Colonic mucosa (tissue), 4 donors: ENCODE results near the gene LBP. TPM values are rescaled to one million over a fixed set of nuclear protein-coding genes. Genes with fewer than 3 reads are reported as not detected.
"Not testable (repeated sequence)": the region's sequence is repeated elsewhere in the genome, so short reads cannot be mapped to it uniquely, and the experiment has no call there.

Experiments used
- DNase-seq: peaks from one replicate; pipeline ENCODE4 v3.0.0-alpha.2; 2020
- H3K27ac ChIP-seq: fragments of 200-600 bp; one replicate; pipeline ENCODE4 v1.8.0; 2021
- H3K27me3 ChIP-seq: fragments of 200-600 bp; one replicate; pipeline ENCODE4 v1.8.0; 2021
- H3K36me3 ChIP-seq: fragments of 200-600 bp; one replicate; pipeline ENCODE4 v1.8.0; 2021
- H3K4me1 ChIP-seq: fragments of 200-600 bp; one replicate; pipeline ENCODE4 v1.8.0; 2021; ENCODE audit warnings: mild to moderate bottlenecking
- H3K4me3 ChIP-seq: fragments of 200-600 bp; one replicate; pipeline ENCODE4 v1.8.0; 2021
- H3K9ac ChIP-seq, 2 donors: one replicate each; pipeline ENCODE4 v1.7.0; 2013; ENCODE audit warnings: control low read depth in 2 of 2, low read depth in 2 of 2, low read length in 2 of 2
- H3K9me3 ChIP-seq: fragments of 200-600 bp; one replicate; pipeline ENCODE4 v1.8.0; 2021
- CTCF ChIP-seq: fragments of 200-600 bp; IDR thresholded peaks from one replicate; pipeline ENCODE4 v1.8.0; 2022; ENCODE audit warnings: antibody characterized with exemption, mild to moderate bottlenecking
- intact Hi-C: fragments of 100-400 bp; cut with DNase I; formaldehyde crosslinking; loops from one replicate; pipeline ENCODE4 v1.14.1; 2022
- total RNA-seq, 2 donors: library from RNA; stranded (reverse); fragmentation: NEBNext Ultra II Directional in 1 of 2; extraction: Animal tissue kit (Norgen Biotek cat#: 25700) in 1 of 2; gene quantifications; one replicate each; pipeline ENCODE4 v1.2.1, GENCODE V29; 2021
- donor health status: healthy.
- donor health status: DM: no; HTN: no; CAD: no.
- donor health status: DM: no; HTN: no; CAD: no.

LBP gene
- total RNA-seq, 2 donors from 2014 or later = 0.32 TPM; not detected in 1

GRCh38 chr20:38337561-38338140 is 8.6 kb upstream of the LBP start:
- Histone ChIP-seq H3K4me1 (no peaks in the 10 kb centered on the region), H3K4me3 (no peak overlapping the region), H3K9me3 (no peaks in the 10 kb centered on the region), H3K9ac (no peak overlapping the region), H3K36me3 (no peaks in the 10 kb centered on the region), H3K27ac (no peak overlapping the region), H3K27me3 (no peaks in the 10 kb centered on the region)
- intact Hi-C loops = no loop called here
- DNase-seq = peak; percentile 38
- TF ChIP-seq CTCF = peak; percentile 20

- H3K9me3 ChIP-seq = no peaks in the 10 kb centered on the region
- no peak overlapping the region for H3K27ac ChIP-seq
- no peak for DNase-seq
- H3K9ac ChIP-seq = no peak overlapping the region
- H3K4me1 ChIP-seq = peaks cover 3% of the 10 kb centered on the region
- TF ChIP-seq CTCF = no peak
- intact Hi-C loops = no loop called here
- no peak overlapping the region for H3K4me3 ChIP-seq
- H3K27me3 ChIP-seq = no peaks in the 10 kb centered on the region
- no peaks in the 10 kb centered on the region for H3K36me3 ChIP-seq
These were observed 7.3 kb upstream of the LBP start for GRCh38 chr20:38338849-38339520.

GRCh38 chr20:38339521-38339896 is 6.8 kb upstream of the LBP start:
- intact Hi-C loops, H3K4me3 ChIP-seq, H3K27ac ChIP-seq: not testable (repeated sequence)

GRCh38 chr20:38339997-38340396 is 6.3 kb upstream of the LBP start:
- no peak for DNase-seq
- peaks cover 3% of the 10 kb centered on the region for H3K4me1 ChIP-seq
- H3K9me3 ChIP-seq = no peaks in the 10 kb centered on the region
- no peaks in the 10 kb centered on the region for H3K27me3 ChIP-seq
- no peak for TF ChIP-seq CTCF
- H3K4me3 ChIP-seq = no peak overlapping the region
- H3K9ac ChIP-seq = no peak overlapping the region
- no peak overlapping the region for H3K27ac ChIP-seq
- intact Hi-C loops = no loop called here
- no peaks in the 10 kb centered on the region for H3K36me3 ChIP-seq

More at GRCh38 chr20:38339521-38339896, 6.8 kb upstream of the LBP start:
- not testable (repeated sequence) for H3K9ac ChIP-seq, H3K9me3 ChIP-seq, H3K4me1 ChIP-seq, H3K36me3 ChIP-seq, H3K27me3 ChIP-seq, DNase-seq

GRCh38 chr20:38340693-38341092 is 5.6 kb upstream of the LBP start:
- H3K9me3 ChIP-seq = no peaks in the 10 kb centered on the region
- peaks cover 3% of the 10 kb centered on the region for H3K4me1 ChIP-seq
- H3K27me3 ChIP-seq = no peaks in the 10 kb centered on the region
- DNase-seq = no peak
- TF ChIP-seq CTCF = no peak
- H3K36me3 ChIP-seq = no peaks in the 10 kb centered on the region
- H3K27ac ChIP-seq = no peak overlapping the region
- no peak overlapping the region for H3K4me3 ChIP-seq
- intact Hi-C loops = no loop called here
- H3K9ac ChIP-seq = no peak overlapping the region

GRCh38 chr20:38342216-38342615 is 4.1 kb upstream of the LBP start:
- H3K27me3 ChIP-seq = no peaks in the 10 kb centered on the region
- H3K36me3 ChIP-seq = no peaks in the 10 kb centered on the region
- H3K9ac ChIP-seq = no peak overlapping the region
- no peak overlapping the region for H3K4me3 ChIP-seq
- no peak for DNase-seq
- peaks cover 3% of the 10 kb centered on the region for H3K4me1 ChIP-seq
- no peak for TF ChIP-seq CTCF
- H3K9me3 ChIP-seq = no peaks in the 10 kb centered on the region
- intact Hi-C loops = no loop called here
- no peak overlapping the region for H3K27ac ChIP-seq
